ENCODE results near the gene KNTC1. TPM values are rescaled to one million over a fixed set of nuclear protein-coding genes. Genes with fewer than 3 reads are reported as not detected.

Gene KNTC1
- total RNA-seq, 6 experiments from 2014 or later: 11.7 to 25.0 (median 19.6) TPM

- DNase-seq: no peak
- peaks cover 15% of the 10 kb centered on the region for H3K36me3 Mint-ChIP-seq (ENCODE audit: low read depth)
- no peaks in the 10 kb centered on the region for H3K4me1 Mint-ChIP-seq (ENCODE audit: low read depth)
- no peak overlapping the region for H3K4me3 Mint-ChIP-seq
- TF ChIP-seq CTCF (IDR thresholded peaks at IDR 0.05): no peak
- H3K9me3 Mint-ChIP-seq: no peaks in the 10 kb centered on the region
- no peak overlapping the region for H3K27ac Mint-ChIP-seq
- no peaks in the 10 kb centered on the region; the same call in 1 of the 2 replicates for H3K27me3 Mint-ChIP-seq (ENCODE audit: insufficient read depth)
Measured at GRCh38 chr12:122596838-122597237, 69.8 kb downstream of the KNTC1 start.

GRCh38 chr12:122602456-122602855 is 75.4 kb downstream of the KNTC1 start:
- DNase-seq: no peak
- no peak overlapping the region for H3K27ac Mint-ChIP-seq
- no peak for TF ChIP-seq CTCF (IDR thresholded peaks at IDR 0.05)
- H3K27me3 Mint-ChIP-seq (ENCODE audit: insufficient read depth): no peaks in the 10 kb centered on the region
- H3K4me1 Mint-ChIP-seq (ENCODE audit: low read depth): no peaks in the 10 kb centered on the region
- H3K36me3 Mint-ChIP-seq (ENCODE audit: low read depth): peaks cover 14% of the 10 kb centered on the region
- H3K9me3 Mint-ChIP-seq: no peaks in the 10 kb centered on the region
- no peak overlapping the region for H3K4me3 Mint-ChIP-seq

GRCh38 chr12:122604993-122605392 is 77.9 kb downstream of the KNTC1 start:
- Mint-ChIP-seq H3K4me1 (ENCODE audit: low read depth) (no peaks in the 10 kb centered on the region), H3K27me3 (ENCODE audit: insufficient read depth) (no peaks in the 10 kb centered on the region), H3K27ac (no peak overlapping the region), H3K9me3 (no peaks in the 10 kb centered on the region), H3K36me3 (ENCODE audit: low read depth) (peaks cover 9% of the 10 kb centered on the region; the same call in 1 of the 2 replicates), H3K4me3 (no peak overlapping the region)
- TF ChIP-seq CTCF (IDR thresholded peaks at IDR 0.05): no peak
- DNase-seq: no peak

- Mint-ChIP-seq H3K9me3 (no peaks in the 10 kb centered on the region), H3K36me3 (ENCODE audit: low read depth) (peaks cover 13% of the 10 kb centered on the region), H3K4me3 (no peak overlapping the region), H3K27me3 (ENCODE audit: insufficient read depth) (no peaks in the 10 kb centered on the region; the same call in 1 of the 2 replicates), H3K27ac (no peak overlapping the region), H3K4me1 (ENCODE audit: low read depth) (no peaks in the 10 kb centered on the region)
- TF ChIP-seq CTCF (IDR thresholded peaks at IDR 0.05): no peak
- DNase-seq: no peak
Measured at GRCh38 chr12:122609732-122610131, 82.7 kb downstream of the KNTC1 start.

GRCh38 chr12:122610207-122610606 is 83.2 kb downstream of the KNTC1 start:
- H3K4me1 Mint-ChIP-seq (ENCODE audit: low read depth): no peaks in the 10 kb centered on the region
- no peaks in the 10 kb centered on the region for H3K9me3 Mint-ChIP-seq
- no peak for DNase-seq
- no peak overlapping the region for H3K27ac Mint-ChIP-seq
- peaks cover 13% of the 10 kb centered on the region for H3K36me3 Mint-ChIP-seq (ENCODE audit: low read depth)
- no peak for TF ChIP-seq CTCF (IDR thresholded peaks at IDR 0.05)
- H3K27me3 Mint-ChIP-seq (ENCODE audit: insufficient read depth): no peaks in the 10 kb centered on the region; the same call in 1 of the 2 replicates
- no peak overlapping the region for H3K4me3 Mint-ChIP-seq

GRCh38 chr12:122610911-122611310 is 83.9 kb downstream of the KNTC1 start:
- TF ChIP-seq CTCF (IDR thresholded peaks at IDR 0.05): no peak
- Mint-ChIP-seq H3K27me3 (ENCODE audit: insufficient read depth) (no peaks in the 10 kb centered on the region; the same call in 1 of the 2 replicates), H3K36me3 (ENCODE audit: low read depth) (peaks cover 13% of the 10 kb centered on the region), H3K4me1 (ENCODE audit: low read depth) (no peaks in the 10 kb centered on the region), H3K9me3 (no peaks in the 10 kb centered on the region), H3K27ac (no peak overlapping the region), H3K4me3 (no peak overlapping the region)
- no peak for DNase-seq
